Stimulated activated CD8-positive, alpha-beta memory T cell treated with anti-CD3 and anti-CD28 coated beads, Interleukin-7, amount 100 ng/mL, for 4 hours (primary cell): ENCODE results near the gene ONECUT1.
A peak's percentile ranks its signal among the peaks of the same experiment; 100 is the strongest.
"Not testable (repeated sequence)": the region's sequence is repeated elsewhere in the genome, so short reads cannot be mapped to it uniquely, and the experiment has no call there.

Experiments used
- DNase-seq, 2 donors: peaks; one replicate each; pipeline ENCODE4 v3.0.0-alpha.2; 2020; ENCODE audit warnings: low read depth in 2 of 2

ONECUT1 gene

GRCh38 chr15:52790169-52790708, at the start of gene ONECUT1:
Gene ONECUT1, minus strand, starts transcription at chr15:52790336. Its CDS starts 452 bp downstream, at chr15:52789884.
- DNase-seq: peak in 1 of 2 donors; percentile 38

DNA sequence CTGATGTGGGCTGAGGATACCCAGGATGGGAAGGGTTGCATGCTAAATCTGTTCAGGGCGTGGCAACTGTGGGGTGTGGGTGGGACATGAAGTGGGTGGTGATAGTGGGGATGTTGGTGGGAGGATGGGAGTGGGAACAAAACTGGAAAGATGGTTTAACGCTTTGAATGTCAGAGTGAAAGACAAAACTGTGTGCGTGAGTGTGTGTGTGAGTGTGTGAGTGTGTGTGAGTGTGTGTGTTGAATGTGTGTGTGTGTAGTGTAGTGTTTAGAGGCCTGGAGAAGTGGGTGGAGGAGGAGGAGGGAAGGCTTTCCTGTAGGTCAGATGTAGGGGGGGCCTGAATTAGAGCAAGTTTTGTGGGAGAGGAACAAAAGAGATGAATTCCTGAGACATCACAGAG, 44.2 kb upstream of the ONECUT1 start:
- DNase-seq: no peak

- not testable (repeated sequence) for DNase-seq
These were observed 34.2 kb upstream of the ONECUT1 start for GRCh38 chr15:52824169-52824942.

GRCh38 chr15:52822475-52822874, 32.3 kb upstream of the ONECUT1 start:
- DNase-seq: no peak

DNA sequence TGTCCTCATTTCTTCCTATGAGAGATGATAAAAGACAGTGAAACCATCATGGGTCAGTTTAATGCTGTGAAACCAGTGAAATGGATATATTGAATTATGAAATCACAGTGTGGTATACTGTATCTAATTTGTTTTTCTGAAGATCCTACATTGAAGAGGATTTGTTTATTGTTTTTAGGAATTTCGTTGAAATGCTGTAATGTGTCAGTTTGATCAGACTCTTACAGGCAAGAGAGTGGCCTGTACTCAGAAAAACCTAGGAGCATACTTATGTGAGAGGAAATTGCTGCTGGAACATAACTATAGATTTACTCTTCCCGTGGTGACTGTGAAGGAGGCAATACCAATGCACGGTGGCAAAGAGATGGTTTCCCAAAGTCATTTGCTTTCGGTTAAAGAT, 29.1 kb upstream of the ONECUT1 start:
- no peak for DNase-seq

DNA sequence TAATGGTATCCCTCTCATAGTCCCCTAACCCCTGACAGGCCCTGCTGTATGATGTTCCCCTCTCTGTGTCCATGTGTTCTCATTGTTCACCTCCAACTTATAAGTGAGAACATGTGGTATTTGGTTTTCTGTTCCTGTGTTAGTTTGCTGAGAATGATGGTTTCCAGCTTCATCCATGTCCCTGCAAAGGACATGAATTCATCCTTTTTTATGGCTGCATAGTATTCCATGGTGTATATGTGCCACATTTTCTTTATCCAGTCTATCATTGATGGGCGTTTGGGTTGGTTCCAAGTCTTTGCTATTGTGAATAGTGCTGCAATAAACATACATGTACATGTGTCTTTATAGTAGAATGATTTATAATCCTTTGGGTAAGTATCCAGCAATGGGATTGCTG, 25.8 kb upstream of the ONECUT1 start:
- not testable (repeated sequence) for DNase-seq

DNA sequence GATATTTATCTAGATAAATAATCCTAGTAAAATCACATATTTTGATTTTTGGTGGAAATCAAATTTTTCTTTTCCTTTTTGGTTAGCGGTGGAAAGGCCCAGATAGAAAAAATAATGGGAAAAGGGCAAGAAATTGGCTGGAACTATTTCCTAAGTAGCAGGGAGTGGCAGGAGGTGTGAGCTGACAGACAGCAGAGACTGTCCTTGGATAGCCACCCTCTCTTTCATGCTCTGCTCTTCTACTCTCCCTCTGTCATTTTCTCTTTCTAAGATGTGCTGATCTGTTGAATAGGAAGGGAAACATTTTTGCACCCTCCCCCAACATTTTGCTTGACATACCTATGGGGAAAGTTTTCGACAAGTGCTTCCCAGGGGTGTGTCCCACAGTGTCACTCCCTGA, 18.9 kb upstream of the ONECUT1 start:
- DNase-seq: no peak

- no peak for DNase-seq
These were observed 18.3 kb upstream of the ONECUT1 start for GRCh38 chr15:52808441-52808840.

GRCh38 chr15:52806284-52806655, 16.1 kb upstream of the ONECUT1 start:
- DNase-seq: no peak

GRCh38 chr15:52805351-52806283, 15.5 kb upstream of the ONECUT1 start:
- DNase-seq: no peak

DNA sequence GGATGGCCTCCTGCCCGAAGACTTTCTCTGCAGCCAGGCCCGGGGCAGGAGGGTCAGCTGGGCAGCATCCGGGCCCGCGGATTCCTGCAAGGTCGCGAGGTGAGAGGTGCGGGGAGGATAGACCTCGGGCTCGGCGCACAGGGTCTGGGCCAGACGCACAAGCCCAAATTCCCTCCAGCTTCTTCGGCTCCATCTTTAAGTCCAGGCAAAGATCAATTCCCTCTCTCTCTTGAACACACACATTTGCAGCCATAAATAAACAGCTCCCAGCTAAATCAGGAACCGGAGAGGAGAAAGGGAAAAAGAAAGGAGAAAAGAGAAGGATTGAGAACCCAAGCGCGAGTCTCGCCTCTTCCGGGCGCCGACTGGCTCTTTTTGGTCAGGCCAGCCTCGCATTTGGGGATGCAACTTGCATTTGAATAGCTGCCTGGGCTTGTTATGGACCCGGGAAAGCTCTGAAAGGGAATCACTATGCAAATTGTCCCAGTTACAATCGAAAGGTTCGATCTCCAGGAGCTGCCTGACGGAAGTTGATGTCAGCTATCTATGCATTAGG, 14.5 kb upstream of the ONECUT1 start:
- DNase-seq: no peak

DNA sequence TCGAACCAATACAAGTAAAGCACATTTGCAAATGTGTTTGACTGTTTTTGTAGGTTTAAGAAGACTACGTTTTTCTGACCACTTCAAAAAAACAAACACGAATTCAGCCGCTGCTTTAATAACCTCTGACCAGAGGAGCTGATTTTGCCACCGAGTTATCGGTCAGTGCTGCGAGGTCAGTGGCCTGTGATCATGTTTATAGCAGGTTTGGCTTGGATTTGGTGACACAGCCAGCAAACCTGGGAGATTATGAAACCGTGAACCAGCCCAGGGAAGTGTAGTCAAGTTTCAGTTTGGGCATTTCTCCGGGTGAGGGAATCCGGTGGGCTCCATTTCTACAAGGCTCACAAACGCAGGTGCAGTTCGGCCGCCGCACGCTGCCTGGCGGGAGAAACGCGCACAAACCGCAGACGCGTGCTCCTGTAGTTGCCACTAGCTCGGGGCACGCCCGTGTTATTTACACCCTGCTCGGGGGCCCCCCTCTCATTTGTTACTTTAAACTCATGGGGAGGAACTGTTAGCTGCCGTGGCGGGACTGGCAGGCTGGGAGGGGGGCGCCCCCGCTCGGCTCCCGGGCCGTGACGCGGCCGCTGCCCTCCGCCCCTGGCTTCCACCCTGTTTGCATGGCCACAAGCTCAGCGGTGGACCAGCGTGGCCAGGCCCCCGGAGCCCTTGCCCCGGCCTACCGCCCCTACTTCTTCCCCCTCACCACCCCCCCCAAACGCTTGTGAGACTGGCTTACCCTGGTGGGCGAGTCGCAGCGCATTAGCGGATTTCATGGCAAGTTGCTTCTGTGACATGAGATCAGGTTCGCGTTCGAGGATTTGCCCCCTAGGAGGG, 13.6 kb upstream of the ONECUT1 start:
- DNase-seq: no peak

- no peak for DNase-seq
These were observed 13.0 kb upstream of the ONECUT1 start for GRCh38 chr15:52803108-52803466.

GRCh38 chr15:52802110-52802509, 12.0 kb upstream of the ONECUT1 start:
- no peak for DNase-seq

- no peak for DNase-seq
These were observed 11.6 kb upstream of the ONECUT1 start for GRCh38 chr15:52801748-52802085.

DNA sequence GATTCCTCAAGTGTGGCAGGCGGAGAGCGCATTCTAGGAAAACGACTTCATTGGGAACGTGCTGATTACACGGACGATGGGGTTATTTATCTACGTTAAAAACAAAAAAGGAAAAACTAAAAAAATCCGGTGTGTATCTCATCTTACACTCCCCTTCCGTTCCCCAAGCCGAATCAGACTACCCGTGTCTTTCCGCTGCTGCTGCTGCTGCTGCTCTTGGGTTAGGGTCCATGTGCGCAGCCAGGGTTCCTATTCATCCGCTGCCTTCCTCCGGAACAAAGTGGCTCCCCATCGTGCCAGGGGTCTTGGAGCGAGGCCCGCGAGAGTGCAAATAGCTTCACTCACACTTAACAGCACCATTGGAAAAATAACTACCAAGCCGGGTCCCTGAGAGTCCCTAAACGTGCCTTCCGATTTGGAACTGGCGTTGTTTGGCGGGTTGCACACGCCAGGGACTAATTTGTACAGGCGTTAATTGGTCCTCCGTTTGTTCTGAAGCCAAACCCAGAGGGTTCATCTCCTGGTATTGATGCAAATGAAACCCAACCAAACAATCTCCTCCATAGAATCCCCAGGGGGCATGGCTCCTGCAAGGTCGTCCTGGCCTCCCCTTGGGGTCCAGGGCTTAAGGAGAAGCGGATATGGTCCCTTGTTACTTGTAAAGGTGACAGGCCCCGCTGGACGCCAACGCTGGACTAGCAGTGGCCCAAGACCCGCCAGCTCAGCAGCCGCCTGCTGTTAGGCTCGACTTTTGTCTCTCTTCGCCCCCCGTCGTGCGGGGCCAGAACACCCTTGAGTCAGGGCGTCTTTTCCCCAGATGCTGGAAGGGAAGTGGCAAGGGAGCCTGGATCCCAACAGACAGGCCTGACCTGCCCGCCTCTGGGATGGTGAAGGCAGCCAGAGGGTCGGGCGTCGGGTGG, 11.0 kb upstream of the ONECUT1 start:
- no peak for DNase-seq

- DNase-seq: no peak
These were observed 9.1 kb upstream of the ONECUT1 start for GRCh38 chr15:52799145-52799811.

DNA sequence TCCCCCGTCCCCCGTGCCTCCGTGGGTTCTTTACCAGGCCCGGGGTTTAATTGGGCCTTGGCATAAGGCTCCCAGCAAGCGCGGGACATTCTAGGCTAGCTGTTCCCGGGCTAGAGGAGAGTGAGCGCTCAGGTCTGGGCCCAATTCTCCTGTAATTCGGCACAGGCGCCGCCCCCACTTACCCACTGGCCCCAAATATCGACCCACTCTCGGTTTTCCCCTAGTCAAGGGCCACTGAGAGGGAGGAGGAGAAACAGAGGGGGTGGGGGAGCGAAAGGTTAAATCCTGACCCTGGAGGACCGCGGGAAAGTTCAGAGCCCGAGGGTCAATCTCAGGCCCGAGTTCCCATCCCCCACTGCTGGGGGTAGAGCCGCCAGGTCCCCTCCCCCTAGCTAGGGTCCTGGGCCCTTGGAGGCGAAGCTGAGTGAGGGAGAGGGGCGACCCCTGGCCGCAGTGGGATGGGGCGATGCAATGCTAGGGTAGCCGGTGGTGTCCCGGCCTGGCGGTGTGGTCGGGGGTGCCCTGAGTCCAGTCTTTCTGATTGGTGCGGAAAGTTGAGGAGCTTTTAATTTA, 8.5 kb upstream of the ONECUT1 start:
- no peak for DNase-seq
